ENCODE measurements around the gene LLGL1.

The LLGL1 gene

DNA sequence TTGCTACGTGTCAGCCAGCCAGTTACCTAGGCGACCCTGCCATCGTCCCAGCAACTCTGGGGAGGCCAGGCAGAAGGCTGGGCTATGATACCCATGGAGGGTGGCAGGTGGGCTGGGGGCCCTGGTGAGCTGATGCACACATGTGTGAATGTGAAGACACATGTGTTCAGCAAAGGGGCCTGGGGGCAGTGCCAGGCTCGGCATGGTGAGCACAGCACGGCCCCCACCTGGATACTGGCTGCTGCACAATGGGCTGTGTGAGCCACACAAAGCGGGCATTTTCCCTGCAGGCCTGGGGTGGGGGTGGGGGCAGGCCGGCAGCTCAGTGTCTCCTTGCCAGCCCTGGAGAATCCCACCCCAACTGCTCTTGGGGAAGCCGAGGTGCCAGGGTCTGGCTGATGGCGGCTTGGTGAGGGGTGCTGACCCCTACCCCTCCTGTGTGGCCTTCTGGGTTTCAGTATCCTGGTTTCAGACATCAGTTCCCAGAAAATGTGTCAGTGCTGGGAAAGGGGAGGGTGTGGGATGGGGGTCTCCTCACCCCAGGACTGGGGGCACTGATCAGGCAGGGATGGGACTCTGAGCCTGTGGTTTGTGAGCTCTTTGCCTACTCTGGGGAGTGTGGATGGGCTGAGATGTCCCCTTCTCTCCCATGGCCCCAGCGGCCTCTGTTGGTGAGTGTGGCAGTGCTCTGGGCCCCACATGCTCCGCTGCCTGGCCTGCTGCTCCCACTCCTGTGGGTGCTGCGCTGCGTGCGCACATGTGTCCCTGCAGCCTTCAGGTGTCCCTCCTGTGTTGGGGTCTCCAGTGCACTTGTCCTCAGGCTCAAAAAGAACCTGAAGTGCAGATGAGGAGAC, 5.1 kb downstream of the LLGL1 start:
- DNase-seq, result no peak

- no peak for DNase-seq
These were observed 5.7 kb downstream of the LLGL1 start for GRCh38 chr17:18231164-18231563.

DNA sequence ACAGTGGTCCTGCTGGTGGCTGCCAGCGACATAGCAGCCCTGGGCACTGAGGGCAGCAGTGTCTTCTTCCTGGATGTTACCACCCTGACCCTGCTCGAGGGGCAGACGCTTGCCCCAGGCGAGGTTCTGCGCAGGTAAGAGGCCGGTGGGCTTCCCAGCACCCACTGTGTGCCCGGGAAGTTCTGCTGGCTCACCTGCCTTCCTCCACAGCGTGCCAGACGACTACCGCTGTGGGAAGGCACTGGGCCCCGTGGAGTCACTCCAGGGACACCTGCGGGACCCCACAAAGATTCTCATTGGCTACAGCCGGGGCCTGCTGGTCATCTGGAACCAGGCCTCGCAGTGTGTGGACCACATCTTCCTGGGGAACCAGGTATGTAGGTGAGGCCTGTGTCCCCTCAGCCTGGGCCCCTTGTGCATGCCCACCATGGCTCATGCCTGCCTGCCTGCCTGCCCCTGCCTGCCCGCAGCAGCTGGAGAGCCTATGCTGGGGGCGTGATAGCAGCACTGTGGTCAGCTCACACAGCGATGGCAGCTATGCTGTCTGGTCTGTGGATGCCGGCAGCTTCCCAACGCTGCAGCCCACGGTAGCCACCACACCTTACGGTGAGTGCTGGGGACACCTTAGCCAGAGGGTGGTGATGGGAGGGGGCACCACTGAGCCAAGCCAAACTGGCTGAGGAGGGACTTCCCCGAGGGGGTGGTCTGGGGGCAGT, 8.5 kb downstream of the LLGL1 start:
- DNase-seq, result no peak

DNA sequence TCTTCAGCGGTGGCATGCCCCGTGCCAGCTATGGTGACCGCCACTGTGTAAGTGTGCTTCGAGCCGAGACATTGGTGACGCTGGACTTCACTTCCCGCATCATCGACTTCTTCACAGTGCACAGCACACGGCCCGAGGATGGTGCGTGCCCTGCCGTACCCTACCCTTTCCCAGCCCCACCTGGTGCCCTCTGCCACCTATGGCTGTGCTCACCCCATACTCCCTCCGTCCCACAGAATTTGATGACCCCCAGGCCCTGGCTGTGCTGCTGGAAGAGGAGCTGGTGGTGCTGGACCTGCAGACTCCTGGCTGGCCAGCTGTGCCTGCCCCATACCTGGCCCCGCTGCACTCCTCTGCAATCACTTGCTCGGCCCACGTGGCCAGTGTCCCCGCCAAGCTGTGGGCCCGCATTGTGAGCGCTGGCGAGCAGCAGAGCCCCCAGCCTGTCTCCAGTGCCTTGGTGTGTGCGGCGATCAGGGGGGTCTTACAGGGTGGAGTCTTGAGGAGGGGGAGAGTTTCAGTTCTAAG, 9.5 kb downstream of the LLGL1 start:
- DNase-seq, result no peak

DNA sequence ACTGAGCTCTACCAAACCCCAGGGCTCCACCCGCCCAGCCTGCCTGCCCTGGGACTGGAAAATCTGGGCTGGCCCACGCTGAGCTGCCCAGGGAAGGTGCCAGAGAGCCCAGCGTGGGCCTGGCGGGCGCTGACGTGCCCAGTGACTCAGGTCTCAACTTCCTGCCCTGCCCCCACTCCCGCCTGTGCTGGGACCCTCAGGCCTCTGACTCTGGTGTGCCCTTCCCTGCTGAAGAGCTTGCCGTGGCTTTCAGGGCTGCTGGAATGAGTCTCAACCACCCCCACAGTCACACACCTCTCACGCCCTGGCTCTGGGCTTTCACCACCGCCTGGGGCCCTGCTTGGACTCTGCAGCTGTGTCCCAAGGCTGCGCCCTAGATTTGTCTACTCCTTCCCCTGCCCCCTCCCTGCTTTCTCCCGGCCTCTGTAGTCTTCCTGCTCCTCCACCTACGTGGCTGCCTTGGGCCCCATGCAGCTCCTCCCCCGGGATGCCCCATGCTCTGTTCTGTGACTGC, 10.4 kb downstream of the LLGL1 start:
- peak; percentile 32 for DNase-seq

DNA sequence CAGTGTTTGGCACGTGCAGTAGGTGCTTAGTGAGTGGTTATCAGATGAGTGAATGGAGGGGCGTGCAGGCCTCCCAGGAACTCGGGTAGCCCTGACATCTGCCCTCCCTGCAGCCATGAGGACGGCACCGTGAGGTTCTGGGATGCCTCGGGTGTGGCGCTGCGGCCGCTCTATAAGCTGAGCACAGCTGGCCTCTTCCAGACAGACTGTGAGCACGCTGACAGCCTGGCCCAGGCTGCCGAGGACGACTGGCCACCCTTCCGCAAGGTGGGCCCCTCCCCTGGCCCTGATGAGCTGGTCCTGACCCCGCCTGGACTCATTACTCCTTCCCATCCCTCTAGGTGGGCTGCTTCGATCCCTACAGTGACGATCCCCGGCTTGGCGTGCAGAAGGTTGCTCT, 11.1 kb downstream of the LLGL1 start:
- no peak for DNase-seq

DNA sequence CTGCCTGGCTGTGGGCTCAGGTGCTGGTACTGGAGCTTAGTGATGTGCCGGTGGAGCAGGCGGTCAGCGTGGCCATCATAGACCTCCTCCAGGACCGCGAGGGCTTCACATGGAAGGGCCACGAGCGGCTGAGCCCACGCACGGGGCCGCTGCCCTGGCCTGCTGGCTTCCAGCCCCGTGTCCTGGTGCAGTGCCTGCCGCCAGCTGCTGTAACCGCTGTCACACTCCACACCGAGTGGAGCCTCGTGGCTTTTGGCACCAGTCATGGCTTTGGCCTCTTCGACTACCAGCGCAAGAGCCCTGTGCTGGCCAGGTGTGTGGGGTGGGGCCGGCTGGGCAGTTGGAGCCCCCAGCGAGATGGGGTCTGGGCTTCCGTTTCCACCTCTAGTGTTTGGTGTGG, 12.0 kb downstream of the LLGL1 start:
- DNase-seq, result no peak

DNA sequence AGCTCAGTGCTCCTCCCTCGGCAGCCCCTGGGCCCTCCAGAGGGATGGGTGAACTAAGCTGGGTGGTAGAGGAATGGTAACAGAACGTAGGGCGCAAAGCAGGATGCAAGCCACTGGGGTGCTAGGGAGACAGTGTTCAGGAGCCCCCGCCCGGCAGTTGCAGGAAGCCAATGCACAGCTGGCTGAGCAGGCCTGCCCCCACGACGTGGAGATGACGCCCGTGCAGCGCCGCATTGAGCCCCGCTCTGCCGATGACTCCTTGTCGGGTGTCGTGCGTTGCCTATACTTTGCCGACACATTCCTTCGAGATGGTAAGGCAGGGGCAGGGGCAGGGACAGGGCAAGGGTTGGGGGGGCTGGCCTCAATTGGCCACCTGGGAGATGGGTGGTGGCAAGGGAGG, 12.9 kb downstream of the LLGL1 start:
- no peak for DNase-seq

- no peak for DNase-seq
These were observed 15.0 kb downstream of the LLGL1 start for GRCh38 chr17:18240449-18240848.

- no peak for DNase-seq
These were observed 15.9 kb downstream of the LLGL1 start for GRCh38 chr17:18241229-18241871.

- no peak for DNase-seq
These were observed 19.8 kb downstream of the LLGL1 start for GRCh38 chr17:18245038-18245776.

DNA sequence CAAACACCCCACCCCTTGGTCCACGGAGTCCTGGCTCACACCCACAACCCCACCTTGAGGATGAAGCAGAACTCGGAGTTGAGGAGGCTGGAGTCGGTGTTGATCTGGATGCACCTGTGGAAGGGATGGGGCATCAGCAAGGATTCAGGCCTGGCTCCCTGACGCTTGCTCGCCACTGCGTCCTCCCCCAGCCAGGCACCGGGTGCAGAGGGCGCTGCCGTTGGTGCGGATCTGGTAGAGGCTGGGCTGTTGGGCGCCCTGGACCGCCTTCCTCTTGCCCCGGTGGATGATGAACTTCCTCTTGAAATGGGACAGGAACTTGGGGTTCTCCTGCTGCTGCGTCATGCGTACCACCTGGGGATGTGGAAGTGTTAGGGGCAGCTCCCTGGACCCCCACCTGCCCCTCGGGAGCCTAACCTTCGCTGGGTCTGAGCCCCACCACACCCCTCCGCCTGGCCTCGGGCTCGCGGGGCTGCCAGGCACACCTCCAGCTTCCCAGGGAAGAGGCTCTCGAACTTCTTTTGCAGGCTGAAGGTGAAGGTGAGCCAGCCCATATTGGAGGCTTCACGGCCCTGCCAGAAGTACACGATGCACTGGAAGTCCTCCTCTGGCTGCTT, 20.8 kb downstream of the LLGL1 start:
- DNase-seq, result no peak

- DNase-seq, result peak; percentile 33
These were observed 21.6 kb downstream of the LLGL1 start for GRCh38 chr17:18246880-18247612.

DNA sequence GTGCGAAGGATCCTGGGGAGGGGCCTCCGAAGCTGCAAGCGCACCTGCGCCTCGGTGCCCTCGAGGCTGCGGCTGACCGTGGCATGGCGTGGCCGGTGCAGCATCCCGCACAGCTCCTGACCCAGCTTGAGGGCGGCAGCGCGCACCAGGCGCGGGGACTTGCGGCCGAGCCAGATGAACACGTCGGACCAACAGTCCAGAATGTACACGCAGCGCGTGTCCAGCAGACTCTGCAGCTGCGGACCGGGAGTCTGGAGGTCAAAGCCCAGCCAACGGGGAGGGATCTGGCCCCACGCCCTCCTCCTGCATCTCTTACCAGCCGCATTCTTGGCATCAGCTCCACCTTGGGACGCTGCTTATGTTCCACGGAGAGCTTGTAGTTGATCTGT, 22.2 kb downstream of the LLGL1 start:
- DNase-seq, result no peak

DNA sequence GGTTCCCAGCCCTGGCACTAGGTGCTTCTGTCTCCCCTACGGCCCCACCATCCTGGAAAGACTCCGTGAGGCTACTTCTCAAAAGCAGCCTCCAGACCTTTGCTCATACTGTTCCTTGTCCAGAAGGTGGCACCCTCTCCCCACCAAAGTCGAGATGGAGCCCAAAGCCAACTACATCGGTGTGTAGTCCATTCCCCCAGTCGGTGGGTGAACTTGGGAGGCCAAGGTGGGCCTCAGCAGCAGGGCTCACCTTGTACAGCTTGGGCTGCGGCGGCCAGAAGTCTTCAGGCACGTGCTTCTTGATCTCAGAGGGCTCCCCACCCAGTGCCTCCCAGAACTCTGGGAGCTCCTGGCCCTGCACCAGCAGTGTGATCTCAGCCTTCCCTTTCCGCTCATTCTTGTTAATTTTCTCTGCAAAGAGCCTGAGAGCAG, 22.9 kb downstream of the LLGL1 start:
- peak; percentile 69 for DNase-seq

GRCh38 chr17:18248811-18249210, 23.4 kb downstream of the LLGL1 start:
- DNase-seq, result no peak

DNA sequence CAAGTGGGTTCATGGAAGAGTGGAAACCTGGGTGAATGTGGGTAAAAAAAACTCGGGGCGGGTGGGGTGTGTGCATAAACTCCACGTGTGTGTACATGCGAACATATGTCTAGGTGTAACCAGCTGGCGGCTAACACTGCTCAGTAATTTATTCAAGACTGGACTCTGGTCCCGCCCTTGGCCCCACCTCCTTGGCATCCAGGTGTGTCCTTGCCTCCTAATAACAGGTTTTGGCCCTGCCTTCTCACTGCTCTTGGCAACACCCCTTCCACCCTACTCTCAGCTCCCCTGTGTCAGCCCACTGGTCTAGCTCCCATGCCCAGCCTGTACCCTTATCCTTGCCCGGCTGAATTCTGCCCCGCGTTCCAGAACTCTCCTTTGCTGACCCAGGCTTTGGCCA, 24.8 kb downstream of the LLGL1 start:
- no peak for DNase-seq

GRCh38 chr17:18250708-18251107, 25.3 kb downstream of the LLGL1 start:
- no peak for DNase-seq

DNA sequence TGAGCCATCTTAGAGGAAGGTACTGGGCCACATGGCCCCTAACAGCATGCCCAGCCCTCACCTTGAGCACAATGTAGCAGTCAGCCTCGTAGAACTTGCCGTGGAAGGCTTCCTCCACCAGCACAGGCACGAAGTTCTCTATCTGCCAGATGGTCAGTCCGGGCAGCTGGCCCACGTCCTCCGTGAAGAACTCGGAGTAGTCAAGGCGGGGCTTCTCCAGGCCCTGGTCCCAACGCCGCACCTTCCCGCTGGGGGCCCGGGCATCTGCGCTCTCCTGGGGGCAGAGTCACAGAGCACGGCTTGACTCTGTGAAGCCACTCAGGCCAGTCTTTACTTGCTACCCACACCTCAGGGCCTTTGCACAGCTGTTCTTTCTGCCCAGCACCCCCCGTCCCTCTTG, 25.8 kb downstream of the LLGL1 start:
- DNase-seq, result no peak

GRCh38 chr17:18252160-18252559, 26.7 kb downstream of the LLGL1 start:
- no peak for DNase-seq

- no peak for DNase-seq
These were observed 27.9 kb downstream of the LLGL1 start for GRCh38 chr17:18253187-18253884.
